Ovary (tissue), 3 donors: ENCODE results near the gene MOB3A.

ENCODE experiments used
- CTCF ChIP-seq, 3 donors: fragments of 450-650 bp in 2 of 3; fragments of 200-600 bp in 1 of 3; IDR thresholded peaks; one replicate each; pipeline versions ENCODE4 v1.5.1 to v1.8.0; 2016 to 2022; ENCODE audit warnings: antibody characterized with exemption in 3 of 3, mild to moderate bottlenecking in 1 of 3
- EP300 ChIP-seq: sonication (generic); formaldehyde crosslinking; IDR thresholded peaks from one replicate; pipeline ENCODE4 v1.6.1; 2017; ENCODE audit warnings: antibody characterized with exemption
- POLR2A ChIP-seq: fragments of 450-650 bp; IDR thresholded peaks from one replicate; pipeline ENCODE4 v1.6.1; 2017; ENCODE audit warnings: antibody characterized with exemption, mild to moderate bottlenecking, moderate library complexity
- donor health status: DM: no; HTN: no; CAD: no.

- no peak for TF ChIP-seq CTCF (IDR thresholded peaks at IDR 0.05)
- TF ChIP-seq POLR2A, result no peak
- TF ChIP-seq EP300, result no peak
Observed at GRCh38 chr19:2083174-2083854, 12.8 kb downstream of the MOB3A start.
